Astrocyte (in vitro differentiated cells and primary cell): ENCODE measurements around the gene MEGF6. TPM values are rescaled to one million over a fixed set of nuclear protein-coding genes. Genes with fewer than 3 reads are reported as not detected.

Source experiments
- DNase-seq: peaks from one replicate; pipeline ENCODE4 v3.0.0-alpha.2; 2010; ENCODE audit warnings: low read depth
- FAIRE-seq: peaks from 2 replicates; lab custom pipeline; 2011; peaks lifted over from hg19 to GRCh38; lab: Jason Lieb, UNC
- H2AFZ ChIP-seq: 2 replicates; pipeline ENCODE4 v1.6.0; 2012; ENCODE audit warnings: low read depth, low read length, inconsistent platforms
- H3K27ac ChIP-seq: 2 replicates; pipeline ENCODE4 v1.5.1; 2011; ENCODE audit warnings: low read depth, low read length, inconsistent platforms
- H3K27me3 ChIP-seq: 2 replicates; pipeline ENCODE4 v1.6.0; 2011; ENCODE audit warnings: low read length, inconsistent platforms; ENCODE audit not compliant: insufficient read depth
- H3K36me3 ChIP-seq: 2 replicates; pipeline ENCODE4 v1.5.1; 2011; ENCODE audit warnings: low read length, inconsistent platforms; ENCODE audit not compliant: insufficient read depth
- H3K4me1 ChIP-seq: 2 replicates; pipeline ENCODE4 v1.5.1; 2011; ENCODE audit warnings: low read length, inconsistent platforms; ENCODE audit not compliant: insufficient read depth
- H3K4me2 ChIP-seq: 2 replicates; pipeline ENCODE4 v1.6.0; 2012; ENCODE audit warnings: low read length, inconsistent platforms
- H3K4me3 ChIP-seq: 2 replicates; pipeline ENCODE4 v1.5.1; 2011; ENCODE audit warnings: low read depth, mild to moderate bottlenecking, low read length, inconsistent platforms; ENCODE audit not compliant: insufficient read depth
- H3K79me2 ChIP-seq: 2 replicates; pipeline ENCODE4 v1.6.0; 2012; ENCODE audit warnings: mild to moderate bottlenecking, low read length, inconsistent platforms; ENCODE audit not compliant: insufficient read depth
- H3K9ac ChIP-seq: 2 replicates; pipeline ENCODE4 v1.6.0; 2012; ENCODE audit warnings: mild to moderate bottlenecking, low read length, inconsistent platforms
- H3K9me3 ChIP-seq: 2 replicates; pipeline ENCODE4 v1.5.1; 2012; ENCODE audit warnings: low read depth, mild to moderate bottlenecking, low read length, inconsistent platforms; ENCODE audit not compliant: insufficient read depth
- H4K20me1 ChIP-seq: 2 replicates; pipeline ENCODE4 v1.6.0; 2012; ENCODE audit warnings: low read length, inconsistent platforms; ENCODE audit not compliant: insufficient read depth
- H3K27ac Mint-ChIP-seq: one replicate; pipeline ENCODE4 v1.8.0; 2021; ENCODE audit warnings: mild to moderate bottlenecking, mixed read lengths; ENCODE audit not compliant: unreplicated experiment
- H3K27me3 Mint-ChIP-seq: one replicate; pipeline ENCODE4 v1.8.0; 2021; ENCODE audit warnings: low read depth, mixed read lengths; ENCODE audit not compliant: unreplicated experiment
- H3K36me3 Mint-ChIP-seq: one replicate; pipeline ENCODE4 v1.8.0; 2021; ENCODE audit warnings: low read depth, mixed read lengths; ENCODE audit not compliant: unreplicated experiment
- H3K4me1 Mint-ChIP-seq: one replicate; pipeline ENCODE4 v1.8.0; 2021; ENCODE audit warnings: low read depth, mixed read lengths; ENCODE audit not compliant: unreplicated experiment
- H3K4me3 Mint-ChIP-seq: one replicate; pipeline ENCODE4 v1.8.0; 2021; ENCODE audit warnings: mild to moderate bottlenecking, moderate library complexity, mixed read lengths; ENCODE audit not compliant: unreplicated experiment
- H3K9me3 Mint-ChIP-seq: one replicate; pipeline ENCODE4 v1.8.0; 2021; ENCODE audit warnings: mild to moderate bottlenecking, mixed read lengths; ENCODE audit not compliant: unreplicated experiment
- CTCF ChIP-seq: IDR thresholded peaks from 2 replicates; pipeline ENCODE4 v1.5.1; 2011; ENCODE audit warnings: low read depth, mild to moderate bottlenecking, inconsistent platforms, low read length, moderate library complexity; ENCODE audit not compliant: insufficient read depth
- EZH2 ChIP-seq: IDR thresholded peaks from 2 replicates; pipeline ENCODE4 v1.6.1; 2012; ENCODE audit warnings: mild to moderate bottlenecking, low read length, inconsistent platforms; ENCODE audit not compliant: insufficient read depth
- total RNA-seq: library from RNA; stranded (reverse); gene quantifications from 2 replicates; pipeline ENCODE4 v1.2.1, GENCODE V29; 2021

MEGF6 gene
- total RNA-seq, 1 donor from 2014 or later = 14.8 TPM

- Histone ChIP-seq H3K79me2 (no peaks in the 10 kb centered on the region), H4K20me1 (peaks cover 19% of the 10 kb centered on the region), H3K36me3 (no peaks in the 10 kb centered on the region), H2AFZ (no peak overlapping the region), H3K27me3 (no peaks in the 10 kb centered on the region), H3K9ac (no peak overlapping the region), H3K4me2 (no peak overlapping the region), H3K9me3 (no peaks in the 10 kb centered on the region), H3K4me3 (no peak overlapping the region), H3K27ac (no peak overlapping the region), H3K4me1 (peaks cover 10% of the 10 kb centered on the region)
- DNase-seq (no peak), FAIRE-seq (no peak)
- TF ChIP-seq CTCF (no peak), EZH2 (no peak)
- Mint-ChIP-seq H3K4me1 (no peaks in the 10 kb centered on the region), H3K27me3 (peaks cover 3% of the 10 kb centered on the region), H3K27ac (no peak overlapping the region), H3K9me3 (peaks cover 3% of the 10 kb centered on the region), H3K4me3 (no peak overlapping the region), H3K36me3 (peaks cover 3% of the 10 kb centered on the region)
Observed at GRCh38 chr1:3516911-3517675, 94.2 kb downstream of the MEGF6 start.

GRCh38 chr1:3516481-3516869, 94.8 kb downstream of the MEGF6 start:
- no peak overlapping the region for H3K9ac ChIP-seq
- peaks cover 10% of the 10 kb centered on the region for H3K4me1 ChIP-seq
- Mint-ChIP-seq H3K9me3 (peaks cover 3% of the 10 kb centered on the region), H3K27ac (no peak overlapping the region), H3K27me3 (no peaks in the 10 kb centered on the region), H3K4me1 (no peaks in the 10 kb centered on the region), H3K4me3 (no peak overlapping the region), H3K36me3 (peaks cover 3% of the 10 kb centered on the region)
- no peak overlapping the region for H3K4me2 ChIP-seq
- H3K27ac ChIP-seq = no peak overlapping the region
- TF ChIP-seq EZH2 (no peak), CTCF (no peak)
- no peak overlapping the region for H3K4me3 ChIP-seq
- H2AFZ ChIP-seq = no peak overlapping the region
- peaks cover 19% of the 10 kb centered on the region for H4K20me1 ChIP-seq
- FAIRE-seq = no peak
- no peak for DNase-seq
- no peaks in the 10 kb centered on the region for H3K9me3 ChIP-seq
- H3K36me3 ChIP-seq = no peaks in the 10 kb centered on the region
- H3K27me3 ChIP-seq = no peaks in the 10 kb centered on the region
- H3K79me2 ChIP-seq = no peaks in the 10 kb centered on the region
